HG03097 (cell line): ENCODE measurements around the gene DPYSL5.

Experiments
- ATAC-seq: cut with Tn5 transposase; IDR thresholded peaks from one replicate; pipeline ENCODE4 v1.9.1; 2021; ENCODE audit not compliant: unreplicated experiment, low FRiP score

DPYSL5 gene

DNA sequence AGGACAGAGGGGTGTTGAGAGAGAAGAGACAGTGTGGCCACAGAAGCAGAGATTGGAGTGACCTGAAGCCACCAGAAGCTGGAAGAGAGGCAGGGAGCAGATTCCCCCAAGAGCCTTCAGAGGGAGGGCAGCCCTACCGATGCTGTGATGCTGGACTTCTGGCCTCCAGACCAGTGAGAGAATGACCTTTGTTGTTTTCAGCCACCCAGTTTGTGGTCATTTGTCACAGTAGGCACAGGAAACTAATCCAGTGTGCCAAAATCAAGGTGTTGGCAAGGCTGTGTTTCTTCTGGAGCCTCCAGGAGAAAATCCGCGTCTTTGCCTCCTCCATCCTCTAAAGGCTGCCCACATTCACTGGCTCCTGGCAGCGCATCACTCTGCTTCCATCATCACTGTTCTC, 137.9 kb downstream of the DPYSL5 start:
- ATAC-seq, result no peak

GRCh38 chr2:26986576-26986975, 138.6 kb downstream of the DPYSL5 start:
- no peak for ATAC-seq

GRCh38 chr2:26988058-26988860, 140.3 kb downstream of the DPYSL5 start:
- no peak for ATAC-seq

DNA sequence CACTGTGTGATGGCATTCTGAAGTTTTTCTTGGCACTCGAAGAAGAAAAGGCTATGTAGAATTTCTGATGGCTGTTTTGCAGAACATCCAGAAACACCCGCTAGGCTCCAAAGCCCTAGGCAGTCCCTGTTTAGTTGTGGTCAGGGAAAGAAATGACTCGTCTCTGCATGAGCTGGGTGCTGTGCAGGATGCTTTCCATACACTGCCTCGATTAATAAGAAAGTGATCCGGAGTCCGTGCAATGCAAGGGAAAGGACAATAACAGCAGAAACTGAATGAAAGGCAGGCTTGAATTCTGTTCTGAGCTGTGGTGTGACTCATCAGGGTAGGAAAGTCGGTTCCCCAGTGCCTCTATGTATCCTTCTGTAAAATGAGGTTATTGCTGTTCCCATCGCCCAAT, 141.2 kb downstream of the DPYSL5 start:
- no peak for ATAC-seq

- ATAC-seq, result no peak
Observed at GRCh38 chr2:26991717-26992116, 143.8 kb downstream of the DPYSL5 start.

- no peak for ATAC-seq
Observed at GRCh38 chr2:26993768-26994167, 145.8 kb downstream of the DPYSL5 start.

DNA sequence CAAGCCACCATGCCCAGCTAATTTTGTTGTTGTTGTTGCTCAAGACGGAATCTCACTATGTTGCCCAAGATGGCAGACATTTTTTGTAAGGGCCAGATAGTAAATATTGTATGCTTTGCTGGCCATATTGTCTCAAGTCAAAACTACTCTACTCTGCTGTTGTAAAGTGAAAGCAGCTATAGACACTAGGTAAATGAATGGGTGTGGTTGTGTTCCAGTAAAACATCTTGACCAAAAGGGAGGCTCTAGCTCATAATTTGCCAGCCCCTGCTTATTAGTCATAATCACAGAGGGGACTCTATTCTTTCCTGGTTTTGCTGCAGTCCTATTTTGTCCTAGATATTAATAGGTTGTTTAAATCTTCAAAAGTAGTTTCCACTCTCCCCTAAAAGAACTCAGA, 147.1 kb downstream of the DPYSL5 start:
- ATAC-seq, result no peak

GRCh38 chr2:26997394-26997793, 149.5 kb downstream of the DPYSL5 start:
- ATAC-seq, result no peak

DNA sequence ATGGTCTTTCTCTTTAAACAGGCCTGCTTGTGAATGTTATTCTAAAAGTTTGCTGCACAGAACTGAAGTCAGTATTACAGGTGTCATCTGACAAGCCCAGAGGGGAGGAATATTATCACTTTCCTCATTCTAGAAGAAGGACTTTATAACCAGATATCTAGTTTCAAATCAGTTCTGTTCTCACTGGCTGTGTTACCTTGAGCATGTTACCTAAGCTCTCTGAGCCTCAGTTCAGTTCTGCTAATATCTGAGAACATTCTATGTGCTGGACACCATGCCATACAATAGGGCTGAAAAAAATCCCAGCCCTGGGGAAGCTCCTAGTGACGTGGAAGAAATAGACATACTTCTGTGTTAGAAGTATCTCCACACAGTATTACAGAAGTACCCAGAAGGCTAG, 150.4 kb downstream of the DPYSL5 start:
- ATAC-seq, result no peak
